MM.1S (cell line): ENCODE results near the gene RNF182.
"Not testable (repeated sequence)": the region's sequence is repeated elsewhere in the genome, so short reads cannot be mapped to it uniquely, and the experiment has no call there.

ENCODE experiments used
- DNase-seq: peaks from one replicate; pipeline ENCODE4 v3.0.0-alpha.2; 2015
- H2AFZ ChIP-seq: fragments of 300-600 bp; sonication (generic); 2 replicates; pipeline ENCODE4 v1.6.0; 2016; ENCODE audit warnings: antibody characterized with exemption, low read length
- H3F3A ChIP-seq: fragments of 300-600 bp; sonication (generic); 2 replicates; pipeline ENCODE4 v1.6.1; 2016; ENCODE audit warnings: mild to moderate bottlenecking, antibody characterized with exemption, low read length, moderate library complexity, mixed read lengths; ENCODE audit not compliant: insufficient read depth
- H3K27ac ChIP-seq: fragments of 300-600 bp; sonication (generic); 2 replicates; pipeline ENCODE4 v1.5.1; 2016; ENCODE audit warnings: mild to moderate bottlenecking, low read length
- H3K27me3 ChIP-seq: fragments of 300-600 bp; sonication (generic); replicated peaks from 2 replicates; pipeline ENCODE4 v1.6.0; 2016; ENCODE audit warnings: low read length; ENCODE audit not compliant: insufficient read depth
- H3K36me3 ChIP-seq: fragments of 300-600 bp; sonication (generic); replicated peaks from 2 replicates; pipeline ENCODE4 v1.6.1; 2016; ENCODE audit warnings: mild to moderate bottlenecking, low read length, mixed read lengths; ENCODE audit not compliant: insufficient read depth
- H3K4me1 ChIP-seq: fragments of 300-600 bp; sonication (generic); 2 replicates; pipeline ENCODE4 v1.6.1; 2016; ENCODE audit warnings: low read length, mixed read lengths
- H3K4me2 ChIP-seq: fragments of 300-600 bp; sonication (generic); 2 replicates; pipeline ENCODE4 v1.6.0; 2016; ENCODE audit warnings: low read depth, low read length
- H3K4me3 ChIP-seq: fragments of 300-600 bp; sonication (generic); 2 replicates; pipeline ENCODE4 v1.5.1; 2016; ENCODE audit warnings: low read length, mixed read lengths
- H3K79me2 ChIP-seq: fragments of 300-600 bp; sonication (generic); 2 replicates; pipeline ENCODE4 v1.6.1; 2016; ENCODE audit warnings: mixed run types, low read length, mixed read lengths
- H3K9ac ChIP-seq: fragments of 300-600 bp; sonication (generic); 2 replicates; pipeline ENCODE4 v1.6.1; 2016; ENCODE audit warnings: low read length, mixed read lengths
- H3K9me2 ChIP-seq: fragments of 300-600 bp; sonication (generic); replicated peaks from 2 replicates; pipeline ENCODE4 v1.6.1; 2016; ENCODE audit warnings: mild to moderate bottlenecking, low read length, mixed read lengths; ENCODE audit not compliant: insufficient read depth
- H3K9me3 ChIP-seq: fragments of 300-600 bp; sonication (generic); replicated peaks from 2 replicates; pipeline ENCODE4 v1.6.1; 2016; ENCODE audit warnings: mild to moderate bottlenecking, low read length, mixed read lengths; ENCODE audit not compliant: insufficient read depth
- H4K20me1 ChIP-seq: fragments of 300-600 bp; sonication (generic); 2 replicates; pipeline ENCODE4 v1.6.1; 2016; ENCODE audit warnings: mild to moderate bottlenecking, low read length, moderate library complexity, mixed read lengths; ENCODE audit not compliant: insufficient read depth
- EZH2 ChIP-seq: fragments of 300-600 bp; sonication (generic); optimal IDR thresholded peaks from 2 replicates; pipeline ENCODE3; 2017; ENCODE audit warnings: low read depth, mild to moderate bottlenecking, antibody characterized with exemption, low read length, mixed read lengths
- EZH2phosphoT487 ChIP-seq: fragments of 300-600 bp; sonication (generic); IDR thresholded peaks from 2 replicates; pipeline ENCODE4 v1.6.1; 2018; ENCODE audit warnings: antibody characterized with exemption, low read length
- TF ChIP-seq, protein P1 (sequence below): fragments of 300-600 bp; sonication (generic); IDR thresholded peaks from 2 replicates; pipeline ENCODE4 v1.5.1; 2016; ENCODE audit warnings: antibody characterized with exemption, low read length, mixed read lengths

RNF182 gene

DNA sequence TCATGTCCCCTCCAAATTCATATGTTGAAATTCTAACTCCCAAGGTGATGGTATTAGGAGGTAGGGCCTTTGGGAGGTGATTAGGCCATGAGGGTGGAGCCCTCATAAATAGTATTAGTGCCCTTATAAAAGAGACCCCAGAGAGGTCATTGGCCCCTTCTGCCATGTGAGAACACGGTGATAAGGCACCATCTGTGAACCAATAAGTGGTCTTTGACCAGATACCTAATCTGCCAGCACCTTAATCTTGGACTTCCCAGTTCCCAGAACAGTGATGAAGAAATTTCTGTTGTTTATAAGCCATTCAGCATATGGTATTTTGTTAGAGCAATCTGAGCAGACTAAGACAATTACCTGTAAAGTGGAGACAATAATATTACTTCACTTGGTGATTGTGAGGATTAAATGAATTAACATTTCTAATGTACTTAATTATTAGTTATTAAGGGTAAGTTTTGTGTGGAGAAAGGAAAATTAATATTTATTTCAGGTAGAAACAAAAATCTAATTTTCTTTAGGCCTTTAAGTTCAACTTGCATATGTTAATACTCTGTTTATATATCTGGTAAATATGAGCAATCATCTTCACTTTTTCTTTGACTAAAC lies 7.1 kb downstream of the RNF182 start:
- H3K9ac ChIP-seq: no peak overlapping the region
- H3K9me3 ChIP-seq: no peaks in the 10 kb centered on the region
- no peaks in the 10 kb centered on the region for H3K9me2 ChIP-seq
- no peak overlapping the region for H3K27ac ChIP-seq
- H4K20me1 ChIP-seq: no peaks in the 10 kb centered on the region
- H3K4me2 ChIP-seq: no peak overlapping the region
- TF ChIP-seq EZH2phosphoT487: no peak
- no peak for TF ChIP-seq EZH2
- TF ChIP-seq, protein P1, sequence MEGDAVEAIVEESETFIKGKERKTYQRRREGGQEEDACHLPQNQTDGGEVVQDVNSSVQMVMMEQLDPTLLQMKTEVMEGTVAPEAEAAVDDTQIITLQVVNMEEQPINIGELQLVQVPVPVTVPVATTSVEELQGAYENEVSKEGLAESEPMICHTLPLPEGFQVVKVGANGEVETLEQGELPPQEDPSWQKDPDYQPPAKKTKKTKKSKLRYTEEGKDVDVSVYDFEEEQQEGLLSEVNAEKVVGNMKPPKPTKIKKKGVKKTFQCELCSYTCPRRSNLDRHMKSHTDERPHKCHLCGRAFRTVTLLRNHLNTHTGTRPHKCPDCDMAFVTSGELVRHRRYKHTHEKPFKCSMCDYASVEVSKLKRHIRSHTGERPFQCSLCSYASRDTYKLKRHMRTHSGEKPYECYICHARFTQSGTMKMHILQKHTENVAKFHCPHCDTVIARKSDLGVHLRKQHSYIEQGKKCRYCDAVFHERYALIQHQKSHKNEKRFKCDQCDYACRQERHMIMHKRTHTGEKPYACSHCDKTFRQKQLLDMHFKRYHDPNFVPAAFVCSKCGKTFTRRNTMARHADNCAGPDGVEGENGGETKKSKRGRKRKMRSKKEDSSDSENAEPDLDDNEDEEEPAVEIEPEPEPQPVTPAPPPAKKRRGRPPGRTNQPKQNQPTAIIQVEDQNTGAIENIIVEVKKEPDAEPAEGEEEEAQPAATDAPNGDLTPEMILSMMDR: no peak
- H3K27me3 ChIP-seq: no peaks in the 10 kb centered on the region
- no peak overlapping the region for H3K4me3 ChIP-seq
- no peaks in the 10 kb centered on the region for H3K79me2 ChIP-seq
- H3F3A ChIP-seq: no peaks in the 10 kb centered on the region
- H3K36me3 ChIP-seq: no peaks in the 10 kb centered on the region
- H2AFZ ChIP-seq: no peak overlapping the region
- no peaks in the 10 kb centered on the region for H3K4me1 ChIP-seq
- no peak for DNase-seq

DNA sequence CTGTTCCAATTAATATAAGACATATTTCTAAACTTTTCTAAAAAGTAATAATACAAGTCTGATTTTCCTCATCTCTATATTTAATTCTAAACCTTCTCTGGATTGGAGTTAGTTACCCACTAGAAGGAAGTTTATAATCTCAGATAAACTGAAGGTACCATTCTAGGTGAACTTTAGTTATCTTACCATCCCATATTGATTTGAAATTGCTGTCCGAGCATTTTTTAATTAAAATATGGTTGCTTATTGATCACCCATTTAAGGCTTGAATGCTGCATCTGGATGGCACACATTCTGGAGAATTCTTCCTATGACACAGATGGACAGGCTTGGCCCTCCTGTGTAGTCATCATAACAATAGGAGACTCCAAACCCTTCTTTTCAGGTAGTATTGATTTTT lies 8.0 kb downstream of the RNF182 start:
- no peaks in the 10 kb centered on the region for H3K36me3 ChIP-seq
- no peaks in the 10 kb centered on the region for H3K9me3 ChIP-seq
- H4K20me1 ChIP-seq: no peaks in the 10 kb centered on the region
- H3K9ac ChIP-seq: no peak overlapping the region
- no peaks in the 10 kb centered on the region for H3F3A ChIP-seq
- TF ChIP-seq EZH2 (no peak), EZH2phosphoT487 (no peak)
- H3K4me3 ChIP-seq: no peak overlapping the region
- H3K27ac ChIP-seq: no peak overlapping the region
- H2AFZ ChIP-seq: no peak overlapping the region
- no peak overlapping the region for H3K4me2 ChIP-seq
- DNase-seq: no peak
- H3K27me3 ChIP-seq: no peaks in the 10 kb centered on the region
- H3K9me2 ChIP-seq: no peaks in the 10 kb centered on the region
- no peaks in the 10 kb centered on the region for H3K4me1 ChIP-seq
- no peaks in the 10 kb centered on the region for H3K79me2 ChIP-seq

DNA sequence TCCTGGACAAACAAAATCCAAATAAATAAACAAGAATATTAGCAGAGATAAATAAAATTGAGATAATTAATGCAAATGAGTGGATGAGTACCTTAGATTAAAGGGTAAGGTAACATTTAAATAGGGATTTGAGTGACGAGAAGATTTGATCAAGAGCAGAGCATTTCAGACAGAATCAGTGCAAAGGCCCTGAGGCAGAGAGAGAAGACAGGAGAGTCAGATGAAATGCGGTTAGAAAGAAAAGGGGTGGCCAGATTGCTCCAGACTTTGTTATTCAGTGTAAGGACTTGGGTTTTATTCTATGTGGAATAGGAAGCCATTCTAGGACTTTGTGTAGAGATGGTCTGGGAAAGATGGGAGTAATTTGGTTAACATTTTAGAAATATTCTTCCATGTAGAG lies 10.0 kb downstream of the RNF182 start:
- H4K20me1 ChIP-seq: no peaks in the 10 kb centered on the region
- no peak overlapping the region for H3K4me2 ChIP-seq
- no peak overlapping the region for H3K27ac ChIP-seq
- DNase-seq: no peak
- H3K9me3 ChIP-seq: no peaks in the 10 kb centered on the region
- H3F3A ChIP-seq: no peaks in the 10 kb centered on the region
- H3K9me2 ChIP-seq: no peaks in the 10 kb centered on the region
- no peak for TF ChIP-seq EZH2
- no peak for TF ChIP-seq EZH2phosphoT487
- TF ChIP-seq, protein P1: no peak
- no peaks in the 10 kb centered on the region for H3K36me3 ChIP-seq
- H2AFZ ChIP-seq: no peak overlapping the region
- no peaks in the 10 kb centered on the region for H3K27me3 ChIP-seq
- no peak overlapping the region for H3K9ac ChIP-seq
- no peak overlapping the region for H3K4me3 ChIP-seq
- no peaks in the 10 kb centered on the region for H3K4me1 ChIP-seq
- H3K79me2 ChIP-seq: no peaks in the 10 kb centered on the region

DNA sequence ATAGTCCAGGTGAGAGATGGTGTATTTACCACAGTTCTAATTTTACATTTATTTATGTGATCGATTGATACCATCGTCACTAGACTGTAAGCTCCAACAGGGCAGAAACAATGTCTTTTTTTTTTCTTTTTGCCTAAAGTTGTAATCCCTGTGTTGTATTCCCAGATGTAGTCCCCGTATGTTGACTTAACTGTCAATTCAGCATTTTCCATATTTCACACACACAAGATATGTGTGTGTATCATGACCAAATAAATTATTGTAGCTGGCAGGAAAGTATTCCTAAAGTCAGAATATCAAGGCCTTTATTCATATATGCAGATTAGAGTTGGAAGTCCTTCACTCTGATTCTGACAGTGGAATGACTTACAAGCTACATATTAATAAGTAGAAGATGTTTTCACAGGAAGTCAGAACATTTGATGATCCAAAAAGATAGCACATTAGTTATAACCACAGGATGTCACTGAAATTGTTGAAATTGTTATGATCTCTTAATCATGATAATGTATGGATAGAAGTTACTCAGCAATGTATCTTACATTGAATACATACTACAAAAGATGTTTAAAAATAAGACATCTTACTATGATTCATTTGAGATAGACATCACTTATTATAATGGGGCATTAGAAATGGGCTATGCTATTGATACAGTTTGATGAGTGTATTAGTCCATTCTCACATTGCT lies 10.6 kb downstream of the RNF182 start:
- Histone ChIP-seq H3K79me2 (no peaks in the 10 kb centered on the region), H3K27ac (no peak overlapping the region), H3K4me3 (no peak overlapping the region), H3K36me3 (no peaks in the 10 kb centered on the region), H3F3A (no peaks in the 10 kb centered on the region), H3K9me3 (no peaks in the 10 kb centered on the region), H2AFZ (no peak overlapping the region), H3K27me3 (no peaks in the 10 kb centered on the region), H3K4me2 (no peak overlapping the region), H3K9me2 (no peaks in the 10 kb centered on the region), H4K20me1 (no peaks in the 10 kb centered on the region), H3K9ac (no peak overlapping the region), H3K4me1 (no peaks in the 10 kb centered on the region)
- DNase-seq: no peak
- no peak for TF ChIP-seq EZH2phosphoT487
- TF ChIP-seq, protein P1: no peak
- no peak for TF ChIP-seq EZH2

DNA sequence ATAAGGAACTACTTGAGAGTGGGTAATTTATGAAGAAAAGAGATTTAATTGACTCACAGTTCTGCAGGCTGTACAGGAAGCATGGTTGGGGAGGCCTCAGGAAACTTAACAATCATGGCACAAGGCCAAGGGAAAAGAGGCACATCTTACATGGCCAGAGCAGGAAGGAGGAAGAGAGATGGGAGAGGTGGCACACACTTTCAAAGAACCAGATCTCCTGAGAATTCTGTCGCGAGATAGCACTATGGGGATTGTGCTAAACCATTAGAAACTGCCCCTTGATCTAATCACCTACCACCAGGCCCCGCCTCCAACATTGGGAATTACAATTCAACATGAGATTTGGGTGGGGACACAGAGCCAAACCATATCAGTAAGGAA lies 11.1 kb downstream of the RNF182 start:
- not testable (repeated sequence) for H3K27ac ChIP-seq, H3K36me3 ChIP-seq, H4K20me1 ChIP-seq, DNase-seq, H3K27me3 ChIP-seq, H3K9me3 ChIP-seq, H3K4me1 ChIP-seq, H3K4me2 ChIP-seq, H2AFZ ChIP-seq, H3K9ac ChIP-seq, H3F3A ChIP-seq, H3K9me2 ChIP-seq, H3K79me2 ChIP-seq, H3K4me3 ChIP-seq
